IMR-90 (cell line): ENCODE results near the gene MYADM. TPM values are rescaled to one million over a fixed set of nuclear protein-coding genes. Genes with fewer than 3 reads are reported as not detected.

Source experiments
- ATAC-seq: fragments of 200-7000 bp; cut with Tn5 transposase; 2 replicates; pipeline ENCODE4 v1.9.1; 2020; ENCODE audit warnings: low read depth, mild to moderate bottlenecking, moderate library complexity
- BruUV-seq: library from RNA; stranded (reverse); fragments of 400-500 nt; replicated peaks from 2 replicates; lab custom pipeline; 2021; lab: Mats Ljungman, UMichigan
- CTCF ChIA-PET: fragments of 300-600 bp; formaldehyde crosslinking; extraction: SDS; loops from one replicate; lab custom pipeline; 2021; ENCODE audit warnings: antibody characterized with exemption; lab: Yijun Ruan, JAX
- POLR2A ChIA-PET: fragments of 300-600 bp; sonication (Branson Sonifier 250); formaldehyde crosslinking; loops from one replicate; lab custom pipeline; 2022; ENCODE audit warnings: antibody characterized with exemption; ENCODE audit not compliant: unreplicated experiment; lab: Charles Lee
- DNase-seq: peaks from one replicate; pipeline ENCODE4 v3.0.0; 2013
- H2AFZ ChIP-seq: replicated peaks from 2 replicates; pipeline ENCODE3; 2013; ENCODE audit warnings: low read length, mild to moderate bottlenecking; ENCODE audit not compliant: poor library complexity
- H2AK5ac ChIP-seq: 2 replicates; pipeline ENCODE4 v1.6.1; 2013; ENCODE audit warnings: low read depth, low read length, inconsistent platforms
- H2AK9ac ChIP-seq: replicated peaks from 2 replicates; pipeline ENCODE3; 2013; ENCODE audit warnings: mild to moderate bottlenecking, low read depth, low read length, moderate library complexity; ENCODE audit not compliant: poor library complexity
- H2BK120ac ChIP-seq: 2 replicates; pipeline ENCODE4 v1.6.1; 2013; ENCODE audit warnings: low read depth, low read length, inconsistent platforms
- H2BK15ac ChIP-seq: 3 replicates; pipeline ENCODE4 v1.6.1; 2013; ENCODE audit warnings: low read depth, low read length, inconsistent platforms
- H2BK20ac ChIP-seq: 2 replicates; pipeline ENCODE4 v1.6.1; 2013; ENCODE audit warnings: low read depth, mild to moderate bottlenecking, inconsistent platforms, low read length, moderate library complexity
- H2BK5ac ChIP-seq: 2 replicates; pipeline ENCODE4 v1.6.1; 2013; ENCODE audit warnings: mild to moderate bottlenecking, low read depth, low read length, inconsistent platforms; ENCODE audit not compliant: poor library complexity, severe bottlenecking
- H3K14ac ChIP-seq: replicated peaks from 2 replicates; pipeline ENCODE4 v1.6.1; 2013; ENCODE audit warnings: low read depth, low read length, inconsistent platforms
- H3K18ac ChIP-seq: 2 replicates; pipeline ENCODE4 v1.6.1; 2013; ENCODE audit warnings: low read depth, low read length, control low read depth
- H3K23ac ChIP-seq: 2 replicates; pipeline ENCODE4 v1.6.1; 2013; ENCODE audit warnings: low read depth, low read length, inconsistent platforms
- H3K27ac ChIP-seq: 2 replicates; pipeline ENCODE4 v1.5.1; 2013; ENCODE audit warnings: mild to moderate bottlenecking, control low read depth, low read length; ENCODE audit not compliant: insufficient read depth
- H3K27me3 ChIP-seq: 2 replicates; pipeline ENCODE4 v1.6.1; 2013; ENCODE audit warnings: low read length; ENCODE audit not compliant: control insufficient read depth, insufficient read depth
- H3K36me3 ChIP-seq: 2 replicates; pipeline ENCODE4 v1.6.1; 2013; ENCODE audit warnings: low read length, mixed read lengths; ENCODE audit not compliant: control insufficient read depth, insufficient read depth
- H3K4ac ChIP-seq: 2 replicates; pipeline ENCODE4 v1.6.1; 2013; ENCODE audit warnings: low read depth, low read length, inconsistent platforms
- H3K4me1 ChIP-seq: 2 replicates; pipeline ENCODE4 v1.6.1; 2013; ENCODE audit warnings: low read length, mixed read lengths; ENCODE audit not compliant: control insufficient read depth, insufficient read depth
- H3K4me2 ChIP-seq: 2 replicates; pipeline ENCODE4 v1.6.1; 2013; ENCODE audit warnings: low read depth, mild to moderate bottlenecking, control low read depth, low read length, moderate library complexity
- H3K4me3 ChIP-seq: 2 replicates; pipeline ENCODE4 v1.5.1; 2013; ENCODE audit warnings: low read depth, mild to moderate bottlenecking, control low read depth, low read length, moderate library complexity; ENCODE audit not compliant: insufficient read depth
- H3K56ac ChIP-seq: 2 replicates; pipeline ENCODE4 v1.6.1; 2013; ENCODE audit warnings: low read length, inconsistent platforms; ENCODE audit not compliant: insufficient read depth; ENCODE audit errors: extremely low read depth
- H3K79me1 ChIP-seq, 2 experiments: 2 replicates each; pipeline ENCODE4 v1.6.1; 2013; ENCODE audit warnings: low read length in 2 of 2, inconsistent platforms in 1 of 2, low read depth in 1 of 2
- H3K9ac ChIP-seq: 2 replicates; pipeline ENCODE4 v1.6.1; 2013; ENCODE audit warnings: low read depth, low read length, control low read depth
- H3K9me1 ChIP-seq: 2 replicates; pipeline ENCODE4 v1.6.1; 2013; ENCODE audit warnings: low read length, inconsistent platforms; ENCODE audit not compliant: insufficient read depth
- H3K9me3 ChIP-seq: 2 replicates; pipeline ENCODE4 v1.6.1; 2013; ENCODE audit warnings: low read length; ENCODE audit not compliant: control insufficient read depth, insufficient read depth
- H4K20me1 ChIP-seq: 2 replicates; pipeline ENCODE4 v1.6.1; 2013; ENCODE audit warnings: low read length, inconsistent platforms; ENCODE audit not compliant: insufficient read depth
- H4K5ac ChIP-seq: 2 replicates; pipeline ENCODE4 v1.6.1; 2013; ENCODE audit warnings: mild to moderate bottlenecking, low read depth, low read length, control low read depth
- H4K8ac ChIP-seq, 2 experiments: 2 replicates each; pipeline ENCODE4 v1.6.1; 2013; ENCODE audit warnings: low read depth in 2 of 2, low read length in 2 of 2, control low read depth in 1 of 2, inconsistent platforms in 1 of 2
- H4K91ac ChIP-seq: 2 replicates; pipeline ENCODE4 v1.6.1; 2013; ENCODE audit warnings: low read depth, low read length, inconsistent platforms; ENCODE audit not compliant: insufficient read depth
- RAD21 ChIP-seq: IDR thresholded peaks from 2 replicates; pipeline ENCODE4 v1.6.1; 2012; ENCODE audit warnings: low read length, improper control_type of control experiment
- RCOR1 ChIP-seq: IDR thresholded peaks from 2 replicates; pipeline ENCODE4 v1.6.1; 2012; ENCODE audit warnings: mild to moderate bottlenecking, low read length, improper control_type of control experiment; ENCODE audit not compliant: insufficient replicate concordance
- SMC3 ChIP-seq: fragments of 150-350 bp; IDR thresholded peaks from 2 replicates; pipeline ENCODE4 v1.6.1; 2016; ENCODE audit warnings: low read depth, mild to moderate bottlenecking, antibody characterized with exemption, low read length, moderate library complexity
- WGBS, 2 experiments: methylation state at CpG; one replicate each; pipeline versions ENCODE4 v1.1.5 to v1.1.7; 2013; ENCODE audit warnings: missing lambda C conversion rate in 2 of 2; ENCODE audit not compliant: insufficient read length in 1 of 2; ENCODE audit errors: extremely low coverage in 2 of 2; 5-methylcytosine and 5-hydroxymethylcytosine counted together
- dilution Hi-C: fragments of 300-500 bp; cut with HindIII; formaldehyde crosslinking; loops from one replicate; pipeline ENCODE4 v1.14.3; 2018; ENCODE audit warnings: low sequenced_read_pairs; ENCODE audit not compliant: unreplicated experiment
- in situ Hi-C: fragments of 300-500 bp; cut with MboI; formaldehyde crosslinking; loops from 3 replicates; pipeline ENCODE4 v1.14.3; 2019; ENCODE audit warnings: low sequenced_read_pairs, inconsistent platforms, mixed read lengths
- intact Hi-C: fragments of 100-400 bp; cut with micrococcal nuclease; formaldehyde crosslinking; loops from 2 replicates; pipeline ENCODE4 v1.10.0; 2022
- polyA plus RNA-seq, 3 experiments: library from polyadenylated mRNA; depleted of rRNA; stranded (reverse); fragments of >200 nt; gene quantifications; 2 replicates each; pipeline ENCODE4 v1.2.3, GENCODE V29; 2012; ENCODE audit warnings: low replicate concordance in 1 of 3
- total RNA-seq: library from RNA; depleted of rRNA; stranded (reverse); fragments of >200 nt; gene quantifications from 2 replicates; pipeline ENCODE4 v1.2.3, GENCODE V29; 2012
- TF ChIP-seq, protein P1 (sequence below): fragments of 150-350 bp; IDR thresholded peaks from 2 replicates; pipeline ENCODE4 v1.6.1; 2017; ENCODE audit warnings: mild to moderate bottlenecking, antibody characterized with exemption, low read length, low read depth
- TF ChIP-seq, protein P2 (sequence below): conservative IDR thresholded peaks from 2 replicates; pipeline ENCODE4 v1.5.1; 2012; ENCODE audit warnings: mild to moderate bottlenecking, low read depth, low read length, improper control_type of control experiment

MYADM gene
- total and polyA plus RNA-seq, 2 of the 4 experiments (the other 2 are of a cell fraction): 4.8 to 96.1 TPM

DNA sequence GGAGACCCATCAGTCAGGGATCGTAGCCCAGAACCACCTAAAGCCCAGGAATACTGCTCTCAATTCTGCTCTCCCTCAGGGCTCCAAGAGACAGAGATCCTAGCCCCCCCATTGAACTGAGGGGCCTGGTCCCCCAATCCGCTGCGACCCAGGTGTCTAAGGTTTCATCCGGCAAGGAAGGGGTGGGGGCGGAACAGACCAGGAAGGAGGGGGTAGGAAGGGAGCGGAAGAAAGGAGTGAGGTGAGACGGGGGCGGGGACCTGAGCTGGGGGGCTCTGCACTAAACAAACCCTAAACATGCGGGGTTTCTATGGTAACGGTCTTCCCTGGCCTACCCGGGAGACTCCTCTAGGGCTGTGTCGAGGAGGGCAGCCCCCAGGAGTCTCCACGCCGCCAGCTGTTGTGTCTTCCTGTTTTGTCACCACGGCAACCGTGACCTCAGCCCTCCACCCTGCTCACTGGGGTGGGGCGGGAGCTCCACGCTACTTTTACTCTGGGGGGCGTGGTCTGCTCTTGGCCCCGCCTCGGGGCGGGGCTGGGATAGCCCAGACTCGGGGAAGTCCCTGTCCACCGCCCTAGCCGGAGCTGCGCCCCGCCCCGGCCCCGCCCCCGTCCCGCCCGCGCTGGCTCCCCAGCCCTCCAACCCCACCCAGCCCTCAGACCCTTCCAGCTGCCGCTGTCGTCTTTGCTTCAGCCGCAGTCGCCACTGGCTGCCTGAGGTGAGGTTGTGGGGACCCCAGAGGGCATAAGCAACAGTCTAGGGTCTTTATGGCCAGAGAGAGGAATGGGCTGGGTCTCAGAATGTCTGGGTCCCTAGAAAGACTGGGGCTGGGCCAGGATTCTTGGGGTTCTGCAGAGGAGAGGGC, at the start of gene MYADM (continued):
- TF ChIP-seq RAD21 (no peak), SMC3 (no peak), RCOR1 (no peak)
- TF ChIP-seq, protein P1, sequence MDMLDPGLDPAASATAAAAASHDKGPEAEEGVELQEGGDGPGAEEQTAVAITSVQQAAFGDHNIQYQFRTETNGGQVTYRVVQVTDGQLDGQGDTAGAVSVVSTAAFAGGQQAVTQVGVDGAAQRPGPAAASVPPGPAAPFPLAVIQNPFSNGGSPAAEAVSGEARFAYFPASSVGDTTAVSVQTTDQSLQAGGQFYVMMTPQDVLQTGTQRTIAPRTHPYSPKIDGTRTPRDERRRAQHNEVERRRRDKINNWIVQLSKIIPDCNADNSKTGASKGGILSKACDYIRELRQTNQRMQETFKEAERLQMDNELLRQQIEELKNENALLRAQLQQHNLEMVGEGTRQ: no peak

DNA sequence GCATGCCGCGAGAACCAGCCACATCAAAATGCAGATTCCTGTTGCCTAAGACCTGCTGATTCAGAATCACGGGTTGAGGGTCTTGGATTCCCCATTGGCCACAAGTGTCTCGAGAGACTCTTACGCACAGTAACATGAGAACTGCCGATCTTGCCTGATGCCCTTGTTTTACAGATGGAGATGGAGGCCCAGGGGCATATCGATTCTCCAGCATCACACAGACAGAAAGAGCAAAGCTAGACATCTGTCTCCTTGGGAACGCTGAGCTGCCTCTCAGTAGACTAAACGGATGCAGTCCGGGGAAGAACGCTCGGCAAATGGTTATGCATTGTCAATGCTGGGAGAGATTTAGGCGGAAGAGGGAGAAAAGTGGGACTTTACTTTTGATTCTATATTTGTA, 48.9 kb upstream of the MYADM start:
- Histone ChIP-seq H3K4ac (no peak overlapping the region), H4K8ac (no peak overlapping the region), H4K5ac (no peak overlapping the region), H2BK5ac (no peak overlapping the region), H3K9ac (no peak overlapping the region), H4K91ac (no peak overlapping the region), H3K4me2 (no peak overlapping the region), H2BK15ac (no peak overlapping the region), H3K27ac (no peak overlapping the region), H3K27me3 (no peaks in the 10 kb centered on the region), H3K4me1 (no peaks in the 10 kb centered on the region), H3K14ac (no peak overlapping the region), H2BK20ac (no peak overlapping the region), H3K56ac (no peak overlapping the region), H2AK9ac (peak overlapping the region; percentile 70), H2AFZ (no peak overlapping the region), H2BK120ac (no peak overlapping the region), H2AK5ac (no peak overlapping the region), H3K4me3 (no peak overlapping the region), H3K18ac (no peak overlapping the region), H3K23ac (no peak overlapping the region), H3K36me3 (no peaks in the 10 kb centered on the region), H3K9me3 (no peaks in the 10 kb centered on the region; the same call in 1 of the 2 replicates), H4K20me1 (no peaks in the 10 kb centered on the region), H3K9me1 (no peaks in the 10 kb centered on the region), H3K79me1 (no peaks in the 10 kb centered on the region)
- dilution Hi-C loops: no loop called here
- 93% methylated on average over 2 of the region's 13 CpGs; no CpG with 5 or more reads in 1 of the 2 experiments for WGBS, 2 experiments
- in situ Hi-C loops: no loop called here
- DNase-seq: no peak
- CTCF ChIA-PET: no interaction called here
- ATAC-seq: no peak
- POLR2A ChIA-PET: no interaction called here
- no peak for TF ChIP-seq SMC3
- TF ChIP-seq, protein P2, sequence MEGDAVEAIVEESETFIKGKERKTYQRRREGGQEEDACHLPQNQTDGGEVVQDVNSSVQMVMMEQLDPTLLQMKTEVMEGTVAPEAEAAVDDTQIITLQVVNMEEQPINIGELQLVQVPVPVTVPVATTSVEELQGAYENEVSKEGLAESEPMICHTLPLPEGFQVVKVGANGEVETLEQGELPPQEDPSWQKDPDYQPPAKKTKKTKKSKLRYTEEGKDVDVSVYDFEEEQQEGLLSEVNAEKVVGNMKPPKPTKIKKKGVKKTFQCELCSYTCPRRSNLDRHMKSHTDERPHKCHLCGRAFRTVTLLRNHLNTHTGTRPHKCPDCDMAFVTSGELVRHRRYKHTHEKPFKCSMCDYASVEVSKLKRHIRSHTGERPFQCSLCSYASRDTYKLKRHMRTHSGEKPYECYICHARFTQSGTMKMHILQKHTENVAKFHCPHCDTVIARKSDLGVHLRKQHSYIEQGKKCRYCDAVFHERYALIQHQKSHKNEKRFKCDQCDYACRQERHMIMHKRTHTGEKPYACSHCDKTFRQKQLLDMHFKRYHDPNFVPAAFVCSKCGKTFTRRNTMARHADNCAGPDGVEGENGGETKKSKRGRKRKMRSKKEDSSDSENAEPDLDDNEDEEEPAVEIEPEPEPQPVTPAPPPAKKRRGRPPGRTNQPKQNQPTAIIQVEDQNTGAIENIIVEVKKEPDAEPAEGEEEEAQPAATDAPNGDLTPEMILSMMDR: no peak
- no TSS peak for BruUV-seq
- intact Hi-C loops: no loop called here
